Bronchial epithelial cell (primary cell): ENCODE results near the gene RERG. TPM values are rescaled to one million over a fixed set of nuclear protein-coding genes. Genes with fewer than 3 reads are reported as not detected.

Experiments
- DNase-seq: peaks from one replicate; pipeline ENCODE4 v3.0.0-alpha.2; 2010; ENCODE audit warnings: low read depth
- FAIRE-seq: peaks from 2 replicates; lab custom pipeline; 2011; peaks lifted over from hg19 to GRCh38; lab: Jason Lieb, UNC
- H3K27me3 ChIP-seq: 2 replicates; pipeline ENCODE4 v1.5.1; 2011; ENCODE audit warnings: low read length; ENCODE audit not compliant: control insufficient read depth, insufficient read depth
- H3K36me3 ChIP-seq: 2 replicates; pipeline ENCODE4 v1.5.1; 2011; ENCODE audit warnings: low read length; ENCODE audit not compliant: control insufficient read depth, insufficient read depth
- H3K4me3 ChIP-seq: 2 replicates; pipeline ENCODE4 v1.5.1; 2011; ENCODE audit warnings: mild to moderate bottlenecking, low read depth, low read length, control low read depth
- CTCF ChIP-seq: IDR thresholded peaks from 2 replicates; pipeline ENCODE4 v1.5.1; 2011; ENCODE audit warnings: mild to moderate bottlenecking, moderate library complexity, low read length, control low read depth, inconsistent platforms; ENCODE audit not compliant: insufficient read depth, severe bottlenecking
- total RNA-seq: library from RNA; depleted of rRNA; stranded (reverse); fragments of >200 nt; gene quantifications from 2 replicates; pipeline ENCODE4 v1.2.1, GENCODE V29; 2014

The RERG gene
- total RNA-seq, 1 donor from 2014 or later, result 0.53 TPM

- H3K36me3 ChIP-seq, result no peaks in the 10 kb centered on the region
- no peak overlapping the region for H3K4me3 ChIP-seq
- FAIRE-seq (no peak), DNase-seq (peak; percentile 46)
- TF ChIP-seq CTCF, result peak; percentile 38
- no peaks in the 10 kb centered on the region for H3K27me3 ChIP-seq
These were observed 69.8 kb downstream of the RERG start for GRCh38 chr12:15151161-15152091.

- Histone ChIP-seq H3K27me3 (no peaks in the 10 kb centered on the region), H3K4me3 (no peak overlapping the region), H3K36me3 (no peaks in the 10 kb centered on the region)
- no peak for TF ChIP-seq CTCF
- FAIRE-seq, result no peak
- DNase-seq, result peak; percentile 22
These were observed 74.6 kb downstream of the RERG start for GRCh38 chr12:15146585-15146984.

GRCh38 chr12:15143467-15143866, 77.8 kb downstream of the RERG start:
- FAIRE-seq (no peak), DNase-seq (no peak)
- Histone ChIP-seq H3K36me3 (no peaks in the 10 kb centered on the region), H3K27me3 (no peaks in the 10 kb centered on the region), H3K4me3 (no peak overlapping the region)
- no peak for TF ChIP-seq CTCF

GRCh38 chr12:15142711-15143110, 78.5 kb downstream of the RERG start:
- Histone ChIP-seq H3K27me3 (no peaks in the 10 kb centered on the region), H3K36me3 (no peaks in the 10 kb centered on the region), H3K4me3 (no peak overlapping the region)
- DNase-seq (no peak), FAIRE-seq (no peak)
- TF ChIP-seq CTCF, result no peak

- no peak overlapping the region for H3K4me3 ChIP-seq
- TF ChIP-seq CTCF, result no peak
- peak; percentile 79 for DNase-seq
- no peak for FAIRE-seq
- no peaks in the 10 kb centered on the region for H3K36me3 ChIP-seq
- H3K27me3 ChIP-seq, result no peaks in the 10 kb centered on the region
These were observed 89.8 kb downstream of the RERG start for GRCh38 chr12:15131431-15131830.
